H9 (cell line): Measurements from ENCODE around the gene APBA2. TPM values are rescaled to one million over a fixed set of nuclear protein-coding genes. Genes with fewer than 3 reads are reported as not detected.

Experiments used
- DNase-seq: peaks from one replicate; pipeline ENCODE4 v3.0.0-alpha.2; 2017
- H2AFZ ChIP-seq: one replicate; pipeline ENCODE4 v1.6.1; 2013; ENCODE audit warnings: mild to moderate bottlenecking, low read length, control low read depth, moderate library complexity
- H2AK5ac ChIP-seq: 2 replicates; pipeline ENCODE4 v1.6.1; 2013; ENCODE audit warnings: low read length, control low read depth, mixed read lengths; ENCODE audit not compliant: insufficient read length
- H2BK120ac ChIP-seq: one replicate; pipeline ENCODE4 v1.6.1; 2013; ENCODE audit warnings: low read depth, mild to moderate bottlenecking, low read length, control low read depth, inconsistent platforms; ENCODE audit not compliant: poor library complexity, severe bottlenecking
- H2BK12ac ChIP-seq: 2 replicates; pipeline ENCODE4 v1.6.1; 2013; ENCODE audit warnings: low read length, control low read depth, mixed read lengths, low read depth; ENCODE audit not compliant: insufficient read length
- H2BK15ac ChIP-seq: 2 replicates; pipeline ENCODE4 v1.6.1; 2013; ENCODE audit warnings: low read depth, low read length, control low read depth
- H2BK20ac ChIP-seq: one replicate; pipeline ENCODE4 v1.6.1; 2013; ENCODE audit warnings: low read depth, mild to moderate bottlenecking, low read length, control low read depth, inconsistent platforms; ENCODE audit not compliant: poor library complexity, severe bottlenecking
- H2BK5ac ChIP-seq: 2 replicates; pipeline ENCODE4 v1.6.1; 2013; ENCODE audit warnings: low read length, control low read depth, mixed read lengths; ENCODE audit not compliant: insufficient read length
- H3K14ac ChIP-seq: 2 replicates; pipeline ENCODE4 v1.6.1; 2013; ENCODE audit warnings: low read length, control low read depth; ENCODE audit not compliant: insufficient read depth
- H3K18ac ChIP-seq: 2 replicates; pipeline ENCODE4 v1.6.1; 2013; ENCODE audit warnings: low read depth, mild to moderate bottlenecking, mixed read lengths, low read length, control low read depth; ENCODE audit not compliant: insufficient read length
- H3K23ac ChIP-seq: 2 replicates; pipeline ENCODE4 v1.6.1; 2013; ENCODE audit warnings: low read length, control low read depth, mixed read lengths, low read depth; ENCODE audit not compliant: insufficient read length
- H3K23me2 ChIP-seq: 2 replicates; pipeline ENCODE4 v1.6.1; 2013; ENCODE audit warnings: low read depth, mild to moderate bottlenecking, mixed read lengths, low read length, control low read depth; ENCODE audit not compliant: insufficient read length, poor library complexity, severe bottlenecking
- H3K27ac ChIP-seq: 2 replicates; pipeline ENCODE4 v1.5.1; 2013; ENCODE audit warnings: low read length, control low read depth, mixed read lengths, low read depth; ENCODE audit not compliant: insufficient read length
- H3K27me3 ChIP-seq: 2 replicates; pipeline ENCODE4 v1.6.1; 2013; ENCODE audit warnings: low read length, control low read depth, inconsistent platforms; ENCODE audit not compliant: insufficient read depth
- H3K4ac ChIP-seq: 2 replicates; pipeline ENCODE4 v1.6.1; 2013; ENCODE audit warnings: low read depth, mild to moderate bottlenecking, control low read depth, inconsistent platforms, low read length, moderate library complexity
- H3K4me1 ChIP-seq: 2 replicates; pipeline ENCODE4 v1.6.1; 2013; ENCODE audit warnings: low read length, control low read depth, inconsistent platforms; ENCODE audit not compliant: insufficient read depth
- H3K4me2 ChIP-seq: 2 replicates; pipeline ENCODE4 v1.6.1; 2013; ENCODE audit warnings: low read length, control low read depth, mixed read lengths; ENCODE audit not compliant: insufficient read length, insufficient read depth
- H3K56ac ChIP-seq: 2 replicates; pipeline ENCODE4 v1.6.1; 2013; ENCODE audit warnings: low read depth, mild to moderate bottlenecking, mixed read lengths, low read length, control low read depth; ENCODE audit not compliant: insufficient read length
- H3K79me1 ChIP-seq: 2 replicates; pipeline ENCODE4 v1.6.1; 2013; ENCODE audit warnings: low read depth, mild to moderate bottlenecking, moderate library complexity, low read length, control low read depth, inconsistent platforms; ENCODE audit not compliant: insufficient read depth, poor library complexity, severe bottlenecking
- H3K79me2 ChIP-seq: 2 replicates; pipeline ENCODE4 v1.6.1; 2013; ENCODE audit warnings: low read length, control low read depth, inconsistent platforms; ENCODE audit not compliant: insufficient read depth
- H3K9ac ChIP-seq: 2 replicates; pipeline ENCODE4 v1.6.1; 2013; ENCODE audit warnings: low read length, control low read depth, mixed read lengths; ENCODE audit not compliant: insufficient read length; ENCODE audit errors: extremely low read depth
- H3K9me3 ChIP-seq: one replicate; pipeline ENCODE4 v1.6.1; 2013; ENCODE audit warnings: low read depth, low read length, inconsistent platforms; ENCODE audit not compliant: control insufficient read depth
- H3T11ph ChIP-seq: one replicate; pipeline ENCODE4 v1.6.1; 2013; ENCODE audit warnings: mild to moderate bottlenecking, low read length, control low read depth, inconsistent platforms
- H4K20me1 ChIP-seq: one replicate; pipeline ENCODE4 v1.6.1; 2013; ENCODE audit not compliant: control insufficient read depth, insufficient read length, insufficient read depth
- H4K5ac ChIP-seq: 2 replicates; pipeline ENCODE4 v1.6.1; 2013; ENCODE audit warnings: low read depth, mild to moderate bottlenecking, mixed read lengths, low read length, control low read depth; ENCODE audit not compliant: insufficient read length
- H4K8ac ChIP-seq: replicated peaks from 2 replicates; pipeline ENCODE4 v1.6.1; 2013; ENCODE audit warnings: low read length, control low read depth, mixed read lengths, low read depth; ENCODE audit not compliant: insufficient read length
- H4K91ac ChIP-seq: 2 replicates; pipeline ENCODE4 v1.6.1; 2013; ENCODE audit warnings: low read depth, mild to moderate bottlenecking, moderate library complexity, mixed read lengths, low read length, control low read depth; ENCODE audit not compliant: insufficient read length
- H3K27ac Mint-ChIP-seq, 3 experiments: 2 replicates in 2 of 3; 3 replicates in 1 of 3; pipeline ENCODE4 v1.8.0; 2020 to 2021; ENCODE audit warnings: mixed read lengths in 3 of 3, mild to moderate bottlenecking in 1 of 3, moderate library complexity in 1 of 3
- H3K27me3 Mint-ChIP-seq: 2 replicates; pipeline ENCODE4 v1.8.0; 2021; ENCODE audit warnings: low read depth, mild to moderate bottlenecking, moderate library complexity, mixed read lengths
- H3K36me3 Mint-ChIP-seq, 3 experiments: 2 replicates in 2 of 3; 3 replicates in 1 of 3; pipeline ENCODE4 v1.8.0; 2020 to 2021; ENCODE audit warnings: low read depth in 3 of 3, mixed read lengths in 3 of 3; ENCODE audit not compliant: insufficient read depth in 1 of 3
- H3K4me1 Mint-ChIP-seq, 2 experiments: 2 replicates each; pipeline ENCODE4 v1.8.0; 2020; ENCODE audit warnings: mixed read lengths in 2 of 2
- H3K4me3 Mint-ChIP-seq, 2 experiments: 2 replicates in 1 of 2; 3 replicates in 1 of 2; pipeline ENCODE4 v1.8.0; 2020 to 2021; ENCODE audit warnings: mild to moderate bottlenecking in 2 of 2, mixed read lengths in 2 of 2, moderate library complexity in 1 of 2
- H3K9me3 Mint-ChIP-seq, 2 experiments: 2 replicates in 1 of 2; 3 replicates in 1 of 2; pipeline ENCODE4 v1.8.0; 2020; ENCODE audit warnings: mild to moderate bottlenecking in 2 of 2, mixed read lengths in 2 of 2, moderate library complexity in 1 of 2
- WGBS: extraction: QIAGEN DNeasy Blood & Tissue Kit; methylation state at CpG from one replicate; pipeline ENCODE4 v1.1.7; 2013; ENCODE audit warnings: missing lambda C conversion rate, low lambda C conversion rate, mixed read lengths; ENCODE audit not compliant: insufficient read length; ENCODE audit errors: extremely low coverage; 5-methylcytosine and 5-hydroxymethylcytosine counted together
- total RNA-seq: library from RNA; stranded (reverse); gene quantifications from 2 replicates; pipeline ENCODE4 v1.2.1, GENCODE V29; 2021
- TF ChIP-seq, protein P1 (sequence below): fragments of 200-600 bp; sonication (generic); conservative IDR thresholded peaks from 3 replicates; pipeline ENCODE4 v1.8.0; 2021; ENCODE audit warnings: antibody characterized with exemption, mild to moderate bottlenecking

APBA2 gene
- total RNA-seq, 1 experiment from 2014 or later, result 14.3 TPM

DNA sequence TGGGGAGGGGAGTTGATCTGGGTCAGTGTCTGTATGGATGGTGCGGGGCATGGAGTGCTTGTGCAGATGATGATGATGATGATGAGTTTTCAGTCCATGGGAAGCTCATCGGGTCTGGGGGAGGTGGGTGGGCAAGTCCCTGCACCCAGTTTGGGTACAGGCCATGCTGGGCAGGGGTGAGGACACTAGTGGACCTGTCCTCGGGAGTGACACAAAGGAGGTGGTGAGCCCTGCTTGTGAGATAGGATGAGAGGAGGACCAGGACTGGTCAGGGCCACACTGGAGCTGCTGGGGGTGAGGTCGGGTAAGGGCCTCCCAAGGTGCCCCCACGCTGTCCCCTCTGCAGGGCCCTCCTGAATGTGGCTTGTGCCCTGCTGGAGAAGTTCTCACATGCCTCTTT is 177.9 kb downstream of the APBA2 start:
- Mint-ChIP-seq H3K27me3 (peaks cover 1% of the 10 kb centered on the region; the same call in 1 of the 2 replicates), H3K27ac (no peak overlapping the region), H3K9me3 (peaks cover 11 to 16% of the 10 kb centered on the region in 2 experiments), H3K4me3 (no peak overlapping the region; a peak in 1 of 5 replicates), H3K36me3 (peaks cover 5 to 17% (median 11%) of the 10 kb centered on the region in 3 experiments; a peak in 6 of 7 replicates), H3K4me1 (peaks cover 12 to 24% of the 10 kb centered on the region in 2 experiments)
- no peak for DNase-seq
- whole genome bisulfite sequencing, result no CpG with 5 or more reads among the region's 5 CpGs
- Histone ChIP-seq H3K4ac (no peak overlapping the region), H4K8ac (no peak overlapping the region), H4K5ac (no peak overlapping the region), H3K9me3 (peaks cover 4% of the 10 kb centered on the region), H3K79me1 (no peaks in the 10 kb centered on the region), H2BK12ac (no peak overlapping the region), H2BK20ac (no peak overlapping the region), H3K4me2 (no peak overlapping the region), H3K79me2 (no peaks in the 10 kb centered on the region), H3K23ac (no peak overlapping the region), H2AFZ (no peak overlapping the region), H4K91ac (no peak overlapping the region), H3K23me2 (no peaks in the 10 kb centered on the region), H3K9ac (no peak overlapping the region), H3K4me1 (no peaks in the 10 kb centered on the region; the same call in 1 of the 2 replicates), H2BK5ac (no peak overlapping the region), H3K14ac (no peak overlapping the region), H2BK120ac (no peak overlapping the region), H2BK15ac (no peak overlapping the region), H3K56ac (no peak overlapping the region), H3K27me3 (no peaks in the 10 kb centered on the region), H4K20me1 (no peaks in the 10 kb centered on the region), H3K27ac (no peak overlapping the region), H3K18ac (no peak overlapping the region), H2AK5ac (no peak overlapping the region), H3T11ph (no peak overlapping the region)
- TF ChIP-seq, protein P1, sequence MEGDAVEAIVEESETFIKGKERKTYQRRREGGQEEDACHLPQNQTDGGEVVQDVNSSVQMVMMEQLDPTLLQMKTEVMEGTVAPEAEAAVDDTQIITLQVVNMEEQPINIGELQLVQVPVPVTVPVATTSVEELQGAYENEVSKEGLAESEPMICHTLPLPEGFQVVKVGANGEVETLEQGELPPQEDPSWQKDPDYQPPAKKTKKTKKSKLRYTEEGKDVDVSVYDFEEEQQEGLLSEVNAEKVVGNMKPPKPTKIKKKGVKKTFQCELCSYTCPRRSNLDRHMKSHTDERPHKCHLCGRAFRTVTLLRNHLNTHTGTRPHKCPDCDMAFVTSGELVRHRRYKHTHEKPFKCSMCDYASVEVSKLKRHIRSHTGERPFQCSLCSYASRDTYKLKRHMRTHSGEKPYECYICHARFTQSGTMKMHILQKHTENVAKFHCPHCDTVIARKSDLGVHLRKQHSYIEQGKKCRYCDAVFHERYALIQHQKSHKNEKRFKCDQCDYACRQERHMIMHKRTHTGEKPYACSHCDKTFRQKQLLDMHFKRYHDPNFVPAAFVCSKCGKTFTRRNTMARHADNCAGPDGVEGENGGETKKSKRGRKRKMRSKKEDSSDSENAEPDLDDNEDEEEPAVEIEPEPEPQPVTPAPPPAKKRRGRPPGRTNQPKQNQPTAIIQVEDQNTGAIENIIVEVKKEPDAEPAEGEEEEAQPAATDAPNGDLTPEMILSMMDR, result no peak
